H1 (cell line): ENCODE measurements around the gene MAP10. TPM values are rescaled to one million over a fixed set of nuclear protein-coding genes. Genes with fewer than 3 reads are reported as not detected.

ENCODE experiments used
- CTCF ChIA-PET: fragments of 300-600 bp; sonication (Branson Sonifier 250); formaldehyde crosslinking; loops from one replicate; lab custom pipeline; 2021; ENCODE audit not compliant: partially characterized antibody; lab: Charles Lee
- POLR2A ChIA-PET: fragments of 300-600 bp; sonication (Branson Sonifier 250); formaldehyde crosslinking; loops from one replicate; lab custom pipeline; 2021; ENCODE audit warnings: inconsistent platforms; ENCODE audit not compliant: partially characterized antibody; lab: Charles Lee
- DNase-seq, 2 experiments: peaks; one replicate each; pipeline versions ENCODE4 v3.0.0 to v3.0.0-alpha.2; 2010 to 2022; ENCODE audit warnings: low spot score in 2 of 2, low read depth in 1 of 2, mixed read lengths in 1 of 2
- FAIRE-seq: peaks from 2 replicates; lab custom pipeline; 2011; peaks lifted over from hg19 to GRCh38; lab: Jason Lieb, UNC
- H2AFZ ChIP-seq: 2 replicates; pipeline ENCODE4 v1.8.1; 2012; ENCODE audit warnings: low read length, inconsistent platforms
- H2AK5ac ChIP-seq: 2 replicates; pipeline ENCODE4 v1.6.1; 2013; ENCODE audit warnings: low read depth, low read length
- H2BK120ac ChIP-seq: replicated peaks from 2 replicates; pipeline ENCODE3; 2013; ENCODE audit warnings: low read depth, low read length, inconsistent platforms
- H2BK12ac ChIP-seq: 2 replicates; pipeline ENCODE4 v1.6.1; 2013; ENCODE audit warnings: low read depth, low read length
- H2BK15ac ChIP-seq: 2 replicates; pipeline ENCODE4 v1.6.1; 2013; ENCODE audit warnings: low read length
- H2BK20ac ChIP-seq: 2 replicates; pipeline ENCODE4 v1.6.1; 2013; ENCODE audit warnings: low read length
- H2BK5ac ChIP-seq: 2 replicates; pipeline ENCODE4 v1.6.1; 2013; ENCODE audit warnings: low read depth, low read length
- H3K14ac ChIP-seq: 2 replicates; pipeline ENCODE4 v1.6.1; 2013; ENCODE audit warnings: inconsistent platforms; ENCODE audit not compliant: insufficient read length
- H3K18ac ChIP-seq: 2 replicates; pipeline ENCODE4 v1.6.1; 2013; ENCODE audit warnings: low read length; ENCODE audit errors: extremely low read depth
- H3K23ac ChIP-seq: 2 replicates; pipeline ENCODE4 v1.6.1; 2013; ENCODE audit warnings: inconsistent platforms; ENCODE audit not compliant: insufficient read length
- H3K23me2 ChIP-seq: 2 replicates; pipeline ENCODE4 v1.6.1; 2013; ENCODE audit warnings: low read depth, low read length
- H3K27ac ChIP-seq: 2 replicates; pipeline ENCODE4 v1.6.1; 2011; ENCODE audit warnings: low read depth, low read length, inconsistent platforms
- H3K27me3 ChIP-seq, 4 experiments: replicated peaks in 1 of 4; 1 replicate in 1 of 4; 2 replicates in 3 of 4; pipeline versions ENCODE4 v1.6.1 to v1.8.1; 2011 to 2013; ENCODE audit warnings: low read length in 3 of 4, mild to moderate bottlenecking in 3 of 4, inconsistent platforms in 2 of 4, mixed read lengths in 2 of 4, moderate library complexity in 1 of 4; ENCODE audit not compliant: control insufficient read depth in 3 of 4, insufficient read depth in 3 of 4; ENCODE audit errors: extremely low read depth in 1 of 4
- H3K36me3 ChIP-seq, 4 experiments: 2 replicates each; pipeline versions ENCODE4 v1.6.1 to v1.8.1; 2011 to 2013; ENCODE audit warnings: mild to moderate bottlenecking in 4 of 4, low read length in 3 of 4, moderate library complexity in 2 of 4, control low read depth in 1 of 4, inconsistent platforms in 1 of 4; ENCODE audit not compliant: insufficient read depth in 4 of 4, control insufficient read depth in 2 of 4
- H3K4ac ChIP-seq: replicated peaks from 2 replicates; pipeline ENCODE3; 2013; ENCODE audit warnings: low read length, low read depth, mixed read lengths, inconsistent platforms; ENCODE audit not compliant: insufficient read length
- H3K4me1 ChIP-seq, 4 experiments: replicated peaks in 1 of 4; 1 replicate in 1 of 4; 2 replicates in 3 of 4; pipeline versions ENCODE4 v1.6.1 to v1.8.1; 2011 to 2013; ENCODE audit warnings: low read length in 3 of 4, inconsistent platforms in 2 of 4, mixed read lengths in 1 of 4; ENCODE audit not compliant: insufficient read depth in 4 of 4, control insufficient read depth in 3 of 4
- H3K4me2 ChIP-seq, 2 experiments: 2 replicates each; pipeline versions ENCODE4 v1.6.1 to v1.8.1; 2011 to 2013; ENCODE audit warnings: low read depth in 2 of 2, low read length in 2 of 2, control low read depth in 1 of 2, inconsistent platforms in 1 of 2, mild to moderate bottlenecking in 1 of 2; ENCODE audit not compliant: insufficient read depth in 1 of 2
- H3K4me3 ChIP-seq, 4 experiments: fragments of 200-600, 300-600 bp in 1 of 4; sonication (generic), shearing (Covaris generic), sonication (Bioruptor Twin) in 1 of 4; 2 replicates each; pipeline versions ENCODE4 v1.5.1 to v1.8.1; 2011 to 2016; ENCODE audit warnings: low read length in 4 of 4, low read depth in 3 of 4, control low read depth in 2 of 4, inconsistent platforms in 2 of 4, mild to moderate bottlenecking in 2 of 4, mixed read lengths in 1 of 4, moderate library complexity in 1 of 4; ENCODE audit not compliant: insufficient read depth in 2 of 4; ENCODE audit errors: extremely low read depth in 1 of 4
- H3K56ac ChIP-seq: replicated peaks from 2 replicates; pipeline ENCODE3; 2013; ENCODE audit warnings: low read depth, mild to moderate bottlenecking, mixed read lengths, low read length, inconsistent platforms; ENCODE audit not compliant: insufficient read length
- H3K79me1 ChIP-seq: 2 replicates; pipeline ENCODE4 v1.6.1; 2013; ENCODE audit warnings: low read depth, low read length, control low read depth
- H3K79me2 ChIP-seq, 2 experiments: 2 replicates each; pipeline versions ENCODE4 v1.6.1 to v1.8.1; 2012 to 2013; ENCODE audit warnings: low read length in 2 of 2, mild to moderate bottlenecking in 2 of 2, inconsistent platforms in 1 of 2; ENCODE audit not compliant: insufficient read depth in 2 of 2, control insufficient read depth in 1 of 2
- H3K9ac ChIP-seq, 4 experiments: replicated peaks in 1 of 4; 1 replicate in 1 of 4; 2 replicates in 3 of 4; pipeline versions ENCODE4 v1.6.1 to v1.8.1; 2011 to 2013; ENCODE audit warnings: low read depth in 3 of 4, low read length in 3 of 4, control low read depth in 2 of 4, mild to moderate bottlenecking in 2 of 4, moderate library complexity in 2 of 4, inconsistent platforms in 1 of 4; ENCODE audit errors: extremely low read depth in 1 of 4
- H3K9me3 ChIP-seq, 2 experiments: 2 replicates each; pipeline versions ENCODE4 v1.6.1 to v1.8.1; 2012 to 2013; ENCODE audit warnings: mild to moderate bottlenecking in 2 of 2, moderate library complexity in 2 of 2, control low read depth in 1 of 2, inconsistent platforms in 1 of 2, low read depth in 1 of 2, low read length in 1 of 2, mixed read lengths in 1 of 2; ENCODE audit not compliant: insufficient read depth in 2 of 2
- H4K20me1 ChIP-seq, 2 experiments: replicated peaks in 1 of 2; 2 replicates each; pipeline versions ENCODE3 to v1.8.1; 2011 to 2013; ENCODE audit warnings: inconsistent platforms in 2 of 2, low read length in 2 of 2, mild to moderate bottlenecking in 1 of 2; ENCODE audit not compliant: insufficient read depth in 2 of 2, control insufficient read depth in 1 of 2
- H4K5ac ChIP-seq: 2 replicates; pipeline ENCODE4 v1.6.1; 2013; ENCODE audit warnings: low read length, low read depth, mixed read lengths, inconsistent platforms; ENCODE audit not compliant: insufficient read length
- H4K8ac ChIP-seq: 2 replicates; pipeline ENCODE4 v1.8.0; 2013; ENCODE audit warnings: mild to moderate bottlenecking, moderate library complexity, low read length, inconsistent platforms; ENCODE audit not compliant: insufficient read depth; ENCODE audit errors: extremely low read depth
- H4K91ac ChIP-seq: replicated peaks from 2 replicates; pipeline ENCODE3; 2013; ENCODE audit warnings: low read length, mixed read lengths, inconsistent platforms; ENCODE audit not compliant: insufficient read length
- ASH2L ChIP-seq: fragments of 200-600, 300-600 bp; sonication (generic); IDR thresholded peaks from one replicate; pipeline ENCODE4 v1.7.1; 2017; ENCODE audit warnings: low read length
- CREB1 ChIP-seq: IDR thresholded peaks from 2 replicates; pipeline ENCODE4 v1.6.1; 2012; ENCODE audit warnings: inconsistent platforms
- FOSL1 ChIP-seq: IDR thresholded peaks from 2 replicates; pipeline ENCODE4 v1.6.1; 2011; ENCODE audit warnings: mild to moderate bottlenecking, low read depth, low read length, moderate library complexity; ENCODE audit not compliant: insufficient read depth
- KDM1A ChIP-seq: fragments of 200-600, 300-600 bp; sonication (generic); IDR thresholded peaks from 2 replicates; pipeline ENCODE4 v1.7.1; 2016; ENCODE audit warnings: mild to moderate bottlenecking, low read length, borderline replicate concordance
- NRF1 ChIP-seq: IDR thresholded peaks from 2 replicates; pipeline ENCODE4 v1.6.1; 2011; ENCODE audit warnings: mild to moderate bottlenecking, low read depth, low read length, improper control_type of control experiment
- POLR2A ChIP-seq, 2 experiments: IDR thresholded peaks; 1 replicate in 1 of 2; 2 replicates in 1 of 2; pipeline ENCODE4 v1.6.1; 2011; ENCODE audit warnings: low read depth in 2 of 2, low read length in 2 of 2, mild to moderate bottlenecking in 2 of 2; ENCODE audit errors: control extremely low read depth in 1 of 2
- RBBP5 ChIP-seq: IDR thresholded peaks from 2 replicates; pipeline ENCODE4 v1.7.1; 2012; ENCODE audit warnings: low read depth, mild to moderate bottlenecking, inconsistent platforms, low read length, moderate library complexity, borderline replicate concordance
- RFX5 ChIP-seq: IDR thresholded peaks from 2 replicates; pipeline ENCODE4 v1.6.1; 2011; ENCODE audit warnings: low read depth, low read length, improper control_type of control experiment, borderline replicate concordance
- RXRA ChIP-seq: IDR thresholded peaks from 2 replicates; pipeline ENCODE4 v1.6.1; 2011; ENCODE audit warnings: low read depth, mild to moderate bottlenecking, low read length, moderate library complexity; ENCODE audit not compliant: insufficient read depth
- SIN3A ChIP-seq, 2 experiments: IDR thresholded peaks in 1 of 2; conservative IDR thresholded peaks in 1 of 2; 2 replicates each; pipeline ENCODE4 v1.6.1; 2011 to 2012; ENCODE audit warnings: low read length in 2 of 2, improper control_type of control experiment in 1 of 2, low read depth in 1 of 2, mild to moderate bottlenecking in 1 of 2
- SIRT6 ChIP-seq: IDR thresholded peaks from one replicate; pipeline ENCODE4 v1.7.1; 2012; ENCODE audit warnings: low read length, inconsistent platforms
- SP2 ChIP-seq: IDR thresholded peaks from 2 replicates; pipeline ENCODE4 v1.6.1; 2012; ENCODE audit warnings: mild to moderate bottlenecking, low read length, inconsistent platforms
- TAF7 ChIP-seq: optimal IDR thresholded peaks from 2 replicates; pipeline ENCODE3; 2011; ENCODE audit warnings: low read depth, mild to moderate bottlenecking, inconsistent platforms, low read length, moderate library complexity, borderline replicate concordance
- WGBS, 2 experiments: shearing (Covaris generic) in 1 of 2; methylation state at CpG; one replicate each; pipeline versions ENCODE4 v1.1.6 to v1.1.7; 2013 to 2015; ENCODE audit warnings: low lambda C conversion rate in 2 of 2, mixed read lengths in 2 of 2, inconsistent platforms in 1 of 2, low coverage in 1 of 2, missing lambda C conversion rate in 1 of 2; ENCODE audit not compliant: insufficient replicate concordance in 2 of 2, insufficient coverage in 1 of 2, insufficient read length in 1 of 2; ENCODE audit errors: extremely low coverage in 1 of 2, missing lambda C conversion rate in 1 of 2; 5-methylcytosine and 5-hydroxymethylcytosine counted together
- polyA plus RNA-seq, 7 experiments: library from polyadenylated mRNA; depleted of rRNA in 3 of 7; stranded (reverse) in 5 of 7; unstranded in 2 of 7; fragments of >200 nt in 5 of 7; fragments of 200-250 nt in 2 of 7; gene quantifications; 1 replicate in 5 of 7; 2 replicates in 1 of 7; 4 replicates in 1 of 7; pipeline versions ENCODE4 v1.2.1 to v1.2.3, GENCODE V29; 2011 to 2013; ENCODE audit warnings: missing spikeins in 2 of 7, mixed read lengths in 2 of 7
- total RNA-seq: library from RNA; stranded (reverse); fragmentation: NEBNext Ultra II Directional; extraction: Animal tissue kit (Norgen Biotek cat#: 25700); gene quantifications from 2 replicates; pipeline ENCODE4 v1.2.1, GENCODE V29; 2021
- TF ChIP-seq, protein P1 (sequence below): IDR thresholded peaks from 2 replicates; pipeline ENCODE4 v1.6.1; 2012; ENCODE audit warnings: inconsistent platforms
- TF ChIP-seq, protein P2 (sequence below): IDR thresholded peaks from 2 replicates; pipeline ENCODE4 v1.6.1; 2011; ENCODE audit warnings: low read depth, mild to moderate bottlenecking, low read length; ENCODE audit not compliant: insufficient read depth

The MAP10 gene
- total and polyA plus RNA-seq, 2 of the 8 experiments (the other 6 are each of a cell fraction or from before 2014, with no cell fraction given) = 1.5 to 3.5 TPM

DNA sequence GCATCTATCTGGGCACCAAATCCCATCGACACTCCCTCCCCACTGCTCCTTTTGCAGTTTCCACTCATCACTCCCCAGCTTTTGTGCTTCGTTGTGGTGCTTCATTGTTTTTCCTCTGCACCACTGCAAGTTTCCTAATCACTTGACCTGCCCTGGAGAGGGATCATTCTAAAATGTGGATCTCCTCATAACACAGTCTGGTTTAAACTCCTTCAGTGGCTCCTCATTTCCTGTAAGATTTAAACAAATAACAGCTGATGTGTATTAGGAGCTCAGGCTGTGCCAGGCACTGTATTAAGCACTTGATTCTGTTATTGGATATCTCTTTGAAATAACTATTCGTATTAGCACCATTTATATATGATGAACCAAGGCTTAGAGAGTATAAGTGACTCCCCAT, 51.3 kb downstream of the MAP10 start:
- H3K27ac ChIP-seq = no peak overlapping the region
- WGBS, 2 experiments = 81% methylated on average over 3 of the region's 3 CpGs; no CpG with 5 or more reads in 1 of the 2 experiments
- H4K5ac ChIP-seq = no peak overlapping the region
- H4K91ac ChIP-seq = no peak overlapping the region
- H3K4me3 ChIP-seq = no peak overlapping the region
- H2BK120ac ChIP-seq = no peak overlapping the region
- H3K4me1 ChIP-seq = no peaks in the 10 kb centered on the region
- H3K9me3 ChIP-seq = no peaks in the 10 kb centered on the region
- H3K56ac ChIP-seq = no peak overlapping the region
- no peak overlapping the region for H2AK5ac ChIP-seq
- no peak overlapping the region for H3K4me2 ChIP-seq
- H3K23me2 ChIP-seq = no peaks in the 10 kb centered on the region
- H2BK12ac ChIP-seq = no peak overlapping the region
- H3K79me1 ChIP-seq = no peaks in the 10 kb centered on the region
- DNase-seq (no peak), FAIRE-seq (no peak)
- no peak overlapping the region for H3K23ac ChIP-seq
- H2AFZ ChIP-seq = no peak overlapping the region
- no peak overlapping the region for H2BK5ac ChIP-seq
- CTCF ChIA-PET = interaction anchor here (0.8 to 3.0 kb wide), 2 partner anchors 12 to 24 kb away, joined by 3 to 10 read pairs; no protein-coding TSS in a partner anchor
- H4K8ac ChIP-seq = no peak overlapping the region
- POLR2A ChIA-PET = no interaction called here
- no peak overlapping the region for H3K18ac ChIP-seq
- no peaks in the 10 kb centered on the region for H3K79me2 ChIP-seq
- no peaks in the 10 kb centered on the region for H3K36me3 ChIP-seq
- H3K14ac ChIP-seq = no peak overlapping the region
- H4K20me1 ChIP-seq = no peaks in the 10 kb centered on the region
- no peak overlapping the region for H2BK15ac ChIP-seq
- H3K27me3 ChIP-seq = peaks cover 0 to 1% (median 0%) of the 10 kb centered on the region in 4 experiments; a peak in 1 of 7 replicates
- H2BK20ac ChIP-seq = no peak overlapping the region
- H3K9ac ChIP-seq = no peak overlapping the region
- no peak overlapping the region for H3K4ac ChIP-seq
- TF ChIP-seq RBBP5 (no peak), RFX5 (no peak), SIN3A (conservative IDR thresholded peaks at IDR 0.05 in 1 of 2, IDR thresholded peaks at IDR 0.05 in 1 of 2; ENCODE audit: low read depth in 1 of 2, low read length in 2 of 2) (no peak), RXRA (no peak), ASH2L (no peak), CREB1 (no peak), SIRT6 (no peak), TAF7 (no peak), FOSL1 (no peak), KDM1A (no peak), POLR2A (IDR thresholded peaks at IDR 0.05; ENCODE audit: control extremely low read depth in 1 of 2, low read depth in 2 of 2, low read length in 2 of 2) (no peak), SP2 (no peak), NRF1 (no peak)
- TF ChIP-seq, protein P1, sequence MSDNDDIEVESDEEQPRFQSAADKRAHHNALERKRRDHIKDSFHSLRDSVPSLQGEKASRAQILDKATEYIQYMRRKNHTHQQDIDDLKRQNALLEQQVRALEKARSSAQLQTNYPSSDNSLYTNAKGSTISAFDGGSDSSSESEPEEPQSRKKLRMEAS = no peak
- TF ChIP-seq, protein P2, sequence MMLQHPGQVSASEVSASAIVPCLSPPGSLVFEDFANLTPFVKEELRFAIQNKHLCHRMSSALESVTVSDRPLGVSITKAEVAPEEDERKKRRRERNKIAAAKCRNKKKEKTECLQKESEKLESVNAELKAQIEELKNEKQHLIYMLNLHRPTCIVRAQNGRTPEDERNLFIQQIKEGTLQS = no peak
